ENCODE results near the gene CHCHD10.

CHCHD10 gene

DNA sequence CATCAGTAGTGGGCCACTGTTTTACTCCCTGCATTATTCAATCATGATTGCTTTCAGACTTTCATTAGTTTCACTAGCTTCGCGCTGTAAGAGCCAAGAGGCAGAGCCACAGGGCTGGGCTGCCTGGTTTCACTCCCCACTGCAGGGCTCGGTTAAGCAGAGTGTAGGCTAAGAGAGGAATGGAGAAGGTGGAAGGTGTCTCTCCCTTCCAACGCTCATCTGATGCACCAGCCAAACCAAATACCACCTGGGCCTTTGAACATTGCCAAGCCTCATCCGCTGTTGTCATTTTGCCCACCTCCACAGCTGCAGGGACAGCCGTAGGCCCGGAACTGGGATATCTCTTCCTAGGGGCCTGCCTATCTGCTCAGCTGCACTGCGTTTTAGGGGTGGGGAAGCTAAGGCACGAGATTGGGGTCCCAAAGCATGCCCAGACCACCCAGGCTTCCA, 18.5 kb upstream of the CHCHD10 start:
- H3K4me3 ChIP-seq (ENCODE audit: low read depth in 1 of 2, low read length in 2 of 2): peak overlapping the region; percentile 63 to 72

DNA sequence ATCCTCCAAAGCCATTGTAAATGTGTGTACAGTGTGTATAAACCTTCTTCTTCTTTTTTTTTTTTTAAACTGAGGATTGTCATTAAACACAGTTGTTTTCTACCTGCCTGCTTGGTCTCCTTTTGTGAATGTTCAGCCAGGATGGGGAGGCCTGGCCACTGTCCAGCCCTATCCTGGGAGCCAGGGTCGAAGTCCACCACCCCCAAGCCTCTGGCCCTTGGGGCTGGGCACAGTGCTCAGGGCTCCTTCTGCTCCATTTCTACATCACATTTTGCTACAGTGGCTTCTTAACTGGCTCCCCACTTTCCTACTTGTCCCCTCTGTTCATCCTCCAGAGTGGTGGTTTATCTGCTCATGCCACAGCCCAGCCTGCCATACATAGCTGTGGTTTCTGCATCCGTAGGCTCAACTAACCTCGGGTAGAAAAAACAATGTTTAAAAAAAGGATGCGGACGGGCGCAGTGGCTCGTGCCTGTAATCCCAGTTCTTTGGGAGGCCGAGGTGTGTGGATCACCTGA, 16.5 kb upstream of the CHCHD10 start:
- Histone ChIP-seq H3K9ac (ENCODE audit: low read length) (no peak overlapping the region), H3K27me3 (ENCODE audit: control insufficient read depth in 1 of 2, insufficient read depth in 2 of 2, low read length in 2 of 2) (no peaks in the 10 kb centered on the region), H3K27ac (ENCODE audit: low read depth, low read length) (no peak overlapping the region), H3K4me1 (ENCODE audit: insufficient read depth, low read length) (peaks cover 24% of the 10 kb centered on the region), H3K9me3 (ENCODE audit: low read length) (no peaks in the 10 kb centered on the region), H3K4me3 (ENCODE audit: low read depth in 1 of 2, low read length in 2 of 2) (no peak overlapping the region), H3K36me3 (ENCODE audit: insufficient read depth, low read length) (peaks cover 6% of the 10 kb centered on the region)

More for the DNA sequence above, 18.5 kb upstream of the CHCHD10 start:
- Histone ChIP-seq H3K9me3 (ENCODE audit: low read length) (no peaks in the 10 kb centered on the region), H3K27me3 (ENCODE audit: control insufficient read depth in 1 of 2, insufficient read depth in 2 of 2, low read length in 2 of 2) (no peaks in the 10 kb centered on the region), H3K4me1 (ENCODE audit: insufficient read depth, low read length) (peaks cover 40% of the 10 kb centered on the region), H3K36me3 (ENCODE audit: insufficient read depth, low read length) (peaks cover 6% of the 10 kb centered on the region), H3K27ac (ENCODE audit: low read depth, low read length) (peak overlapping the region; percentile 98), H3K9ac (ENCODE audit: low read length) (peak overlapping the region; percentile 60)

DNA sequence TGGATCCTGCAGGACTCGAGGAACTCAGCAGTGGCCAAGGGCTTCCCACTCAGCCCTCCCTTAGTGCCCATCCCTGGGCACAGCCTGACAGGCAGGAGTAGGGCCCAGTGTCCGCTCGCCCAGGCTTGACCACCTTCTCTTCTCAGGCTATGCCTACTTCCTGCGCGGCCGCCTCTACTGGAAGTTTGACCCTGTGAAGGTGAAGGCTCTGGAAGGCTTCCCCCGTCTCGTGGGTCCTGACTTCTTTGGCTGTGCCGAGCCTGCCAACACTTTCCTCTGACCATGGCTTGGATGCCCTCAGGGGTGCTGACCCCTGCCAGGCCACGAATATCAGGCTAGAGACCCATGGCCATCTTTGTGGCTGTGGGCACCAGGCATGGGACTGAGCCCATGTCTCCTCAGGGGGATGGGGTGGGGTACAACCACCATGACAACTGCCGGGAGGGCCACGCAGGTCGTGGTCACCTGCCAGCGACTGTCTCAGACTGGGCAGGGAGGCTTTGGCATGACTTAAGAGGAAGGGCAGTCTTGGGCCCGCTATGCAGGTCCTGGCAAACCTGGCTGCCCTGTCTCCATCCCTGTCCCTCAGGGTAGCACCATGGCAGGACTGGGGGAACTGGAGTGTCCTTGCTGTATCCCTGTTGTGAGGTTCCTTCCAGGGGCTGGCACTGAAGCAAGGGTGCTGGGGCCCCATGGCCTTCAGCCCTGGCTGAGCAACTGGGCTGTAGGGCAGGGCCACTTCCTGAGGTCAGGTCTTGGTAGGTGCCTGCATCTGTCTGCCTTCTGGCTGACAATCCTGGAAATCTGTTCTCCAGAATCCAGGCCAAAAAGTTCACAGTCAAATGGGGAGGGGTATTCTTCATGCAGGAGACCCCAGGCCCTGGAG, 15.7 kb upstream of the CHCHD10 start:
- H3K4me1 ChIP-seq (ENCODE audit: insufficient read depth, low read length): peaks cover 17% of the 10 kb centered on the region
- H3K9ac ChIP-seq (ENCODE audit: low read length): no peak overlapping the region
- H3K9me3 ChIP-seq (ENCODE audit: low read length): no peaks in the 10 kb centered on the region
- no peak overlapping the region for H3K27ac ChIP-seq (ENCODE audit: low read depth, low read length)
- H3K27me3 ChIP-seq (ENCODE audit: control insufficient read depth in 1 of 2, insufficient read depth in 2 of 2, low read length in 2 of 2): no peaks in the 10 kb centered on the region
- no peak overlapping the region for H3K4me3 ChIP-seq (ENCODE audit: low read depth in 1 of 2, low read length in 2 of 2)
- H3K36me3 ChIP-seq (ENCODE audit: insufficient read depth, low read length): peaks cover 6% of the 10 kb centered on the region

DNA sequence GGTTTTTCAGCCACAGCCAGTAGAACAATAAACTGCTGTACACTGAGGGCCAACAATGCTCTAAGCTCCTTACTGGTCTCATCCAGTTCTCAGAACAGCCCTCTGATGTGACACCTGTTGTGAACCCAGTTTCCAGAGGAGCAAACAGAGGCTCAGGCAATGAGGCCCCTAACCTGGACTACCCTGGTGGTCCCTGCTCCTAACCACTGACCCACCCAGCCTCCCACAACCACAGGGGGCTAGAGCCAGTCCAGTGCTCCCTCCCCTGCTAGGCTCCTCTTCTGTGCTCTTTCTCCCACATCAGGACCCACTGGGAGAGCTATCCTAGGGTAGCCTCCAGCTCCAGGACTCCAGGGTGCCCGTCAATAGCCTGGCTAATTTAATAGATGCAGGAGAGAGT, 14.9 kb upstream of the CHCHD10 start:
- Histone ChIP-seq H3K4me1 (ENCODE audit: insufficient read depth, low read length) (peaks cover 15% of the 10 kb centered on the region), H3K36me3 (ENCODE audit: insufficient read depth, low read length) (peaks cover 6% of the 10 kb centered on the region), H3K27me3 (ENCODE audit: control insufficient read depth in 1 of 2, insufficient read depth in 2 of 2, low read length in 2 of 2) (no peaks in the 10 kb centered on the region), H3K4me3 (ENCODE audit: low read depth in 1 of 2, low read length in 2 of 2) (no peak overlapping the region), H3K27ac (ENCODE audit: low read depth, low read length) (no peak overlapping the region), H3K9me3 (ENCODE audit: low read length) (no peaks in the 10 kb centered on the region), H3K9ac (ENCODE audit: low read length) (no peak overlapping the region)

- peaks cover 6% of the 10 kb centered on the region for H3K36me3 ChIP-seq (ENCODE audit: insufficient read depth, low read length)
- H3K27ac ChIP-seq (ENCODE audit: low read depth, low read length): no peak overlapping the region
- H3K4me3 ChIP-seq (ENCODE audit: low read depth in 1 of 2, low read length in 2 of 2): no peak overlapping the region
- peaks cover 16% of the 10 kb centered on the region for H3K4me1 ChIP-seq (ENCODE audit: insufficient read depth, low read length)
- no peaks in the 10 kb centered on the region for H3K9me3 ChIP-seq (ENCODE audit: low read length)
- no peaks in the 10 kb centered on the region for H3K27me3 ChIP-seq (ENCODE audit: control insufficient read depth in 1 of 2, insufficient read depth in 2 of 2, low read length in 2 of 2)
- no peak overlapping the region for H3K9ac ChIP-seq (ENCODE audit: low read length)
Measured at GRCh38 chr22:23782252-23782651, 14.5 kb upstream of the CHCHD10 start.

- Histone ChIP-seq H3K4me1 (ENCODE audit: insufficient read depth, low read length) (peaks cover 16% of the 10 kb centered on the region), H3K27ac (ENCODE audit: low read depth, low read length) (no peak overlapping the region), H3K36me3 (ENCODE audit: insufficient read depth, low read length) (peaks cover 6% of the 10 kb centered on the region), H3K9me3 (ENCODE audit: low read length) (no peaks in the 10 kb centered on the region), H3K9ac (ENCODE audit: low read length) (no peak overlapping the region), H3K4me3 (ENCODE audit: low read depth in 1 of 2, low read length in 2 of 2) (no peak overlapping the region), H3K27me3 (ENCODE audit: control insufficient read depth in 1 of 2, insufficient read depth in 2 of 2, low read length in 2 of 2) (no peaks in the 10 kb centered on the region)
Measured at GRCh38 chr22:23781511-23782183, 13.9 kb upstream of the CHCHD10 start.

- H3K27me3 ChIP-seq (ENCODE audit: control insufficient read depth in 1 of 2, insufficient read depth in 2 of 2, low read length in 2 of 2): no peaks in the 10 kb centered on the region
- no peak overlapping the region for H3K9ac ChIP-seq (ENCODE audit: low read length)
- H3K4me3 ChIP-seq (ENCODE audit: low read depth in 1 of 2, low read length in 2 of 2): no peak overlapping the region
- no peak overlapping the region for H3K27ac ChIP-seq (ENCODE audit: low read depth, low read length)
- H3K9me3 ChIP-seq (ENCODE audit: low read length): no peaks in the 10 kb centered on the region
- peaks cover 10% of the 10 kb centered on the region for H3K4me1 ChIP-seq (ENCODE audit: insufficient read depth, low read length)
- peaks cover 6% of the 10 kb centered on the region for H3K36me3 ChIP-seq (ENCODE audit: insufficient read depth, low read length)
Measured at GRCh38 chr22:23781065-23781464, 13.3 kb upstream of the CHCHD10 start.

DNA sequence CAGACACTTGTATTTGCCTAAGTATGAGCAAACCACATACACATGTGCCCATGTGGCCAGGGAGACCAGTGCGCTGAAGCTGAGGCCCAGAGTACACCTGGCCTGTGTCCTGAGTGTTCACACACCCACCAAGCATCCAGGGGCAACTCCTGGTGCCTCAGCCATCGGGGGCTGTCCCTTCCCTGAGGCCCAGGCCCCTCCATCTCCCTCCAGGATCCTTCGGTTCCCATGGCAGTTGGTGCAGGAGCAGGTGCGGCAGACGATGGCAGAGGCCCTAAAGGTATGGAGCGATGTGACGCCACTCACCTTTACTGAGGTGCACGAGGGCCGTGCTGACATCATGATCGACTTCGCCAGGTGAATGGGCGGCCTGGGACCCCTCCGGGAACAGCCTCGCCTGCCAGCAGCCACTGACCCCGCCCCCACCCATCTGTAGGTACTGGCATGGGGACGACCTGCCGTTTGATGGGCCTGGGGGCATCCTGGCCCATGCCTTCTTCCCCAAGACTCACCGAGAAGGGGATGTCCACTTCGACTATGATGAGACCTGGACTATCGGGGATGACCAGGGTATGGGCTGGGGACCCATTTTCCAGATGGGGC, 12.5 kb upstream of the CHCHD10 start:
- H3K36me3 ChIP-seq (ENCODE audit: insufficient read depth, low read length): peaks cover 6% of the 10 kb centered on the region
- H3K9me3 ChIP-seq (ENCODE audit: low read length): no peaks in the 10 kb centered on the region
- peaks cover 13% of the 10 kb centered on the region for H3K4me1 ChIP-seq (ENCODE audit: insufficient read depth, low read length)
- no peak overlapping the region for H3K27ac ChIP-seq (ENCODE audit: low read depth, low read length)
- no peak overlapping the region for H3K4me3 ChIP-seq (ENCODE audit: low read depth in 1 of 2, low read length in 2 of 2)
- H3K27me3 ChIP-seq (ENCODE audit: control insufficient read depth in 1 of 2, insufficient read depth in 2 of 2, low read length in 2 of 2): no peaks in the 10 kb centered on the region
- no peak overlapping the region for H3K9ac ChIP-seq (ENCODE audit: low read length)

- Histone ChIP-seq H3K27me3 (ENCODE audit: control insufficient read depth in 1 of 2, insufficient read depth in 2 of 2, low read length in 2 of 2) (no peaks in the 10 kb centered on the region), H3K4me1 (ENCODE audit: insufficient read depth, low read length) (peaks cover 18% of the 10 kb centered on the region), H3K9me3 (ENCODE audit: low read length) (no peaks in the 10 kb centered on the region), H3K36me3 (ENCODE audit: insufficient read depth, low read length) (peaks cover 6% of the 10 kb centered on the region), H3K27ac (ENCODE audit: low read depth, low read length) (no peak overlapping the region), H3K9ac (ENCODE audit: low read length) (no peak overlapping the region), H3K4me3 (ENCODE audit: low read depth in 1 of 2, low read length in 2 of 2) (no peak overlapping the region)
Measured at GRCh38 chr22:23779731-23780130, 12.0 kb upstream of the CHCHD10 start.

GRCh38 chr22:23779083-23779482, 11.3 kb upstream of the CHCHD10 start:
- H3K4me1 ChIP-seq (ENCODE audit: insufficient read depth, low read length): peaks cover 25% of the 10 kb centered on the region
- no peaks in the 10 kb centered on the region for H3K9me3 ChIP-seq (ENCODE audit: low read length)
- no peak overlapping the region for H3K27ac ChIP-seq (ENCODE audit: low read depth, low read length)
- no peak overlapping the region for H3K4me3 ChIP-seq (ENCODE audit: low read depth in 1 of 2, low read length in 2 of 2)
- peaks cover 6% of the 10 kb centered on the region for H3K36me3 ChIP-seq (ENCODE audit: insufficient read depth, low read length)
- H3K27me3 ChIP-seq (ENCODE audit: control insufficient read depth in 1 of 2, insufficient read depth in 2 of 2, low read length in 2 of 2): no peaks in the 10 kb centered on the region
- no peak overlapping the region for H3K9ac ChIP-seq (ENCODE audit: low read length)

DNA sequence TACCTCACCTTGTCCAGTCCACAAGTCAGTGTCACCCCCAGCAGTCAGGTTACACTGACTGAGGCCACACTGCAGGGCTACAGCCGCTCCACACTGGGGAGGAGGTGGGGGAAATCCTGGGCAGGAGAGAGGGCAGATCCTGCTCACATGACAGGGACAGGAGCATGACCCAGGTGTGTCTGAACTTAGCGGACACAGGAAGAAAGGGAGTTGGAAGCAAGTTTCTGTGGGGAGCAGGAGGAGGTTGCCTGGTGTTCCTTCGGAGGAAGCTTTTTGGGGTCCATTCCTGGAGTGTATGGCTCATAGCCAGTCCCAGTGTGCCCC, 10.8 kb upstream of the CHCHD10 start:
- H3K27ac ChIP-seq (ENCODE audit: low read depth, low read length): no peak overlapping the region
- H3K36me3 ChIP-seq (ENCODE audit: insufficient read depth, low read length): peaks cover 6% of the 10 kb centered on the region
- H3K9me3 ChIP-seq (ENCODE audit: low read length): no peaks in the 10 kb centered on the region
- H3K9ac ChIP-seq (ENCODE audit: low read length): no peak overlapping the region
- H3K4me1 ChIP-seq (ENCODE audit: insufficient read depth, low read length): peaks cover 30% of the 10 kb centered on the region
- H3K4me3 ChIP-seq (ENCODE audit: low read depth in 1 of 2, low read length in 2 of 2): no peak overlapping the region
- H3K27me3 ChIP-seq (ENCODE audit: control insufficient read depth in 1 of 2, insufficient read depth in 2 of 2, low read length in 2 of 2): no peaks in the 10 kb centered on the region
